ENCODE data around the gene ZNF142. TPM values are rescaled to one million over a fixed set of nuclear protein-coding genes. Genes with fewer than 3 reads are reported as not detected.
A peak's percentile ranks its signal among the peaks of the same experiment; 100 is the strongest.

The ZNF142 gene
- total and polyA plus RNA-seq, 10 donors = 2.9 to 33.0 (median 29.3) TPM

- Histone ChIP-seq H3K36me3 (peaks cover 0 to 42% (median 17%) of the 10 kb centered on the region in 6 donors), H3K4me1 (peaks cover 10 to 42% (median 22%) of the 10 kb centered on the region in 6 donors), H3K27ac (peak within 1 kb of the TSS; percentile 64 to 86 (median 78)), H3K4me3 (peak within 1 kb of the TSS; percentile 59 to 94 (median 88)), H3K27me3 (replicated peaks in 1 of 7) (no peaks in the 10 kb centered on the region), H3K9me3 (no peaks in the 10 kb centered on the region)
- DNase-seq = peak; percentile 95
- intact Hi-C loops (cut with DNase I; ENCODE audit: low total_unique reads) = no loop called here
- 0 to 1% (median 1%) methylated on average over 47 to 49 of the region's 49 CpGs for WGBS, 5 donors
- TF ChIP-seq POLR2AphosphoS5 (IDR thresholded peaks at IDR 0.05) = peak; percentile 93 to 97 (median 95)
- peak in 2 of 3 donors; percentile 10 to 39 for TF ChIP-seq POLR2A (IDR thresholded peaks at IDR 0.05)
- TF ChIP-seq, protein P1, sequence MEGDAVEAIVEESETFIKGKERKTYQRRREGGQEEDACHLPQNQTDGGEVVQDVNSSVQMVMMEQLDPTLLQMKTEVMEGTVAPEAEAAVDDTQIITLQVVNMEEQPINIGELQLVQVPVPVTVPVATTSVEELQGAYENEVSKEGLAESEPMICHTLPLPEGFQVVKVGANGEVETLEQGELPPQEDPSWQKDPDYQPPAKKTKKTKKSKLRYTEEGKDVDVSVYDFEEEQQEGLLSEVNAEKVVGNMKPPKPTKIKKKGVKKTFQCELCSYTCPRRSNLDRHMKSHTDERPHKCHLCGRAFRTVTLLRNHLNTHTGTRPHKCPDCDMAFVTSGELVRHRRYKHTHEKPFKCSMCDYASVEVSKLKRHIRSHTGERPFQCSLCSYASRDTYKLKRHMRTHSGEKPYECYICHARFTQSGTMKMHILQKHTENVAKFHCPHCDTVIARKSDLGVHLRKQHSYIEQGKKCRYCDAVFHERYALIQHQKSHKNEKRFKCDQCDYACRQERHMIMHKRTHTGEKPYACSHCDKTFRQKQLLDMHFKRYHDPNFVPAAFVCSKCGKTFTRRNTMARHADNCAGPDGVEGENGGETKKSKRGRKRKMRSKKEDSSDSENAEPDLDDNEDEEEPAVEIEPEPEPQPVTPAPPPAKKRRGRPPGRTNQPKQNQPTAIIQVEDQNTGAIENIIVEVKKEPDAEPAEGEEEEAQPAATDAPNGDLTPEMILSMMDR (IDR thresholded peaks at IDR 0.05 in 8 of 11, conservative IDR thresholded peaks at IDR 0.05 in 3 of 11) = no peak
These were observed 12.5 kb upstream of the ZNF142 start, which contains the start of the genes RNF25 and STK36 for GRCh38 chr2:218671654-218672566. Gene RNF25 (minus strand): TSS chr2:218672002. CDS start chr2:218671970, 32 bp downstream. Gene STK36 (plus strand): TSS chr2:218672086. CDS start chr2:218672830, 744 bp downstream.

- Histone ChIP-seq H3K4me1 (peaks cover 10 to 42% (median 22%) of the 10 kb centered on the region in 6 donors), H3K27ac (peak overlapping the region; percentile 64 to 86 (median 78)), H3K27me3 (replicated peaks in 1 of 7) (no peaks in the 10 kb centered on the region), H3K9me3 (no peaks in the 10 kb centered on the region), H3K36me3 (peaks cover 0 to 44% (median 24%) of the 10 kb centered on the region in 6 donors), H3K4me3 (peak overlapping the region; percentile 59 to 94 (median 88))
- TF ChIP-seq POLR2AphosphoS5 (IDR thresholded peaks at IDR 0.05) (no peak), POLR2A (IDR thresholded peaks at IDR 0.05) (no peak)
- TF ChIP-seq, protein P1 (IDR thresholded peaks at IDR 0.05 in 8 of 11, conservative IDR thresholded peaks at IDR 0.05 in 3 of 11) = no peak
- intact Hi-C loops (cut with DNase I; ENCODE audit: low total_unique reads) = no loop called here
- no peak for DNase-seq
- 42 to 50% (median 48%) methylated on average over 12 of the region's 12 CpGs for WGBS, 5 donors
These were observed 11.8 kb upstream of the ZNF142 start for GRCh38 chr2:218671097-218671653.

DNA sequence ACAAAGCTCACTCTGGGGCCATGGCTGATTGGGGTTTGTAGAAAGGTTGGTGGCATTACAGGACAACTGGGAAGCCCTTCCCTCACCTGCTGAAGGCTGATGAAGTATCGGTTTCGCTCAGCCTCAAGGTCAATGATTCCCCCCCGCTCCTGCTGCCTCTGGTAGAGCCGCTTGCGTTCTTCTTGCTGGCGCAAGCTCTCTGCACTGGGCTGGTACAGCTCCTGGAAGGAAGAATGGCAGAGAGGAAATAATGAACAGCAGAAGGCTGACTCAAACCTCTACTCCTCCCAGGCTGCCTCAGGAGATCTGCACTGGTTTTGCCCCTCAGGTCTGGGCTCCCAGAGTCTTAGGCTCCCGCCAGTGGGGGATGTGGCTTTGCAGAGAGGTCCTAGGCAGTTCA, 5.2 kb upstream of the ZNF142 start:
- H3K27ac ChIP-seq = no peak overlapping the region
- no peak overlapping the region for H3K4me3 ChIP-seq
- H3K27me3 ChIP-seq (replicated peaks in 1 of 7) = no peaks in the 10 kb centered on the region
- peaks cover 6 to 25% (median 11%) of the 10 kb centered on the region in 6 donors for H3K4me1 ChIP-seq
- H3K36me3 ChIP-seq = peaks cover 3 to 81% (median 71%) of the 10 kb centered on the region in 6 donors
- no peak for DNase-seq
- intact Hi-C loops (cut with DNase I; ENCODE audit: low total_unique reads) = no loop called here
- 92 to 98% (median 96%) methylated on average over 7 of the region's 7 CpGs for WGBS, 5 donors
- TF ChIP-seq POLR2AphosphoS5 (IDR thresholded peaks at IDR 0.05) (no peak), POLR2A (IDR thresholded peaks at IDR 0.05) (no peak)
- TF ChIP-seq, protein P1 (IDR thresholded peaks at IDR 0.05 in 8 of 11, conservative IDR thresholded peaks at IDR 0.05 in 3 of 11) = no peak
- H3K9me3 ChIP-seq = no peaks in the 10 kb centered on the region
